Measurements from ENCODE around the gene SPINK1. TPM values are rescaled to one million over a fixed set of nuclear protein-coding genes. Genes with fewer than 3 reads are reported as not detected.

SPINK1 gene
- total and polyA plus RNA-seq, 7 donors: 4.6 to 537 (median 224) TPM; not detected in 3

- no peaks in the 10 kb centered on the region for H3K36me3 ChIP-seq
- no peaks in the 10 kb centered on the region for H3K9me3 ChIP-seq
- TF ChIP-seq POLR2AphosphoS5 (IDR thresholded peaks at IDR 0.05) (no peak), CTCF (IDR thresholded peaks at IDR 0.05) (no peak), POLR2A (IDR thresholded peaks at IDR 0.05) (no peak), EP300 (IDR thresholded peaks at IDR 0.05) (no peak)
- H3K27ac ChIP-seq: no peak overlapping the region
- H3K4me1 ChIP-seq: peaks cover 0 to 5% (median 0%) of the 10 kb centered on the region in 4 donors
- WGBS, 2 donors: 92 to 95% methylated on average over 4 of the region's 4 CpGs
- H3K27me3 ChIP-seq: no peaks in the 10 kb centered on the region
- intact Hi-C loops (cut with DNase I): no loop called here
- H3K4me3 ChIP-seq: no peak overlapping the region
- no peak for DNase-seq
Observed at GRCh38 chr5:147776989-147777388, 54.5 kb downstream of the SPINK1 start.

Other genes with a start within 250 kb of the SPINK1 start
- gene JAKMIP2, start 48.9 kb downstream of the SPINK1 start, total RNA-seq: 1 to 10 TPM; 2.5 to 8.9 (median 4.4) TPM
- under 1 TPM in 2 of 3 donors, not detected in 1; under 0.01 to 0.71 TPM for gene JAKMIP2, start 48.9 kb downstream of the SPINK1 start, polyA plus RNA-seq
- not detected for gene SCGB3A2, start 47.0 kb upstream of the SPINK1 start, total RNA-seq
- 1 to 10 TPM in 1 of 3 donors, not detected in 2; 3.6 TPM for gene SCGB3A2, start 47.0 kb upstream of the SPINK1 start, polyA plus RNA-seq
- not detected for gene C5orf46, start 74.9 kb upstream of the SPINK1 start, total RNA-seq
- not detected for gene C5orf46, start 74.9 kb upstream of the SPINK1 start, polyA plus RNA-seq
- gene SPINK5, start 232.3 kb upstream of the SPINK1 start, total RNA-seq: 1 to 10 TPM in 1 of 4 donors, under 1 TPM in 1, not detected in 2; 0.28 to 1.4 TPM
- gene SPINK5, start 232.3 kb upstream of the SPINK1 start, polyA plus RNA-seq: 10 to 100 TPM; 16.9 to 20.0 (median 19.8) TPM